GM21360 (cell line): ENCODE measurements around the gene ITPR1.
A peak's percentile ranks its signal among the peaks of the same experiment; 100 is the strongest.

Experiments used
- ATAC-seq: cut with Tn5 transposase; IDR thresholded peaks from one replicate; pipeline ENCODE4 v1.9.1; 2021; ENCODE audit warnings: mild to moderate bottlenecking, moderate library complexity; ENCODE audit not compliant: unreplicated experiment

Gene ITPR1

DNA sequence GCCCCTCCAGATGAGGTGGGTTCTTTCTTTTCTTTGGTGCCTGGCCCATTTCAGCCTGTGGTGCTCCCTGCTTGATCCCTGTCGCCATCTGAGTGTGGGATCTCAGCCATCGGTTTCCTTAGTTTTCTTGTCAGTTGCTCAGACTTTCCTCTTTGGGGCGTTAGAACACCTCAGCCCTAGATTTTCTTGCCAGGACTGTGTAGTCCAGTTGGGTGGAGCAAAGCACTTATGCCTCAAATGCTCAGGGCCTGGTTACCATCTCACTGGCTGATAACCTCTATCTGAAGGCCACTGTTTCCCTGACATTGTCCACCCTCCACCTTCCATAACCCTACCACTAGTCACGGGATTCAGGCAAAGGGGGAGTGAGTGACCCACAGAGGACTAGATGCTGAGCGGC, 277.4 kb downstream of the ITPR1 start:
- ATAC-seq: no peak

DNA sequence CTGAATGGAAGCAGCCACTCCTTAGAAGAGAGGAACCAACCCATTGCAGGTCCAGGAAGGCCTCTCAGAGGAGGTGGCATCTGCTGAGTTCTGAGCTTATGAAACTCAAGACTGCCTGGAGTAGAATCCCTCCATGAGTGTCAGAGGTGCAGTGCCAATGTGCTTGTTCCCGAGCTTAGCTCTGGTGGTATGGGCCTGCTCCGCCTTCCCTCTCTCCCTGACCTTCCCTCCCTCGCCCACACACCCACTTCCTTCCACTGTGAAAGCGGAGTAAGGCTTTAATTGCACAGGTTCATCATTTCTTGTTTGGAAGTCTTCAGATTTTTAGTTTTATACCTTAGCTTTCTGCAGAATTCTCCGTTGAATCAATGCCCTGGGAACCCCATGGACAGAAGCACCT, 278.1 kb downstream of the ITPR1 start:
- no peak for ATAC-seq

DNA sequence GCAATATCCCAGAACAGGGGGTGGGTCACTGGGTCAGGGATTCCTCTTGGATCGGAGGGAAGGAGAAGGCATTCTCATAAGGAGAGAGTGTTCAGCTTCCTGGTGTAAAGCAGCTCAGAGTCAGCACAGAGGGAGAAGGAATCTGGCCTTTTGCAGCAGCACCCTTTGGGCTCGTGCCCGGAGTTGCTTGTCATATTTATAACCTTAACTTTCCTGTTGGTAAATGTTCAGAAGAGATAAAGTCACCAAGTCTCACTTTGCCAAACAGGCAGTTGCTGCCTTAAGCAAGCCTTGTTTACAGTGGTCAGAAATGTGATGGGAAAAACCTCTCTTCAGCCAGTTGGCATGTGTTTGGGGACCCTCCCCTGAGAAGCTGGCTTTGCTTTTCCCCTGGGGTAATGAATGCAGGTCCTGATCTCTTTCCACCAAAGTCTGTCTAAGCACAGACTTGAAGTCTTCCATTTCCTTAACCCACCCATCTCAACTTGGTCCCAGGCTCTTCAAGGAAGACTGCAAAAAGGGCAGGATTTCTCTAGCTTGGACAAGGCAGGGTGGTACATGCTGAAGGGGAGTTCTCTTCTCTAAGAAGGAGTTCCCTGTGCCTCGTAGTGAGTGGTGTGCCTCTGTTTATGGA, 279.1 kb downstream of the ITPR1 start:
- no peak for ATAC-seq

- ATAC-seq: no peak
Observed at GRCh38 chr3:4772858-4773257, 279.7 kb downstream of the ITPR1 start.

GRCh38 chr3:4773583-4773982, 280.4 kb downstream of the ITPR1 start:
- ATAC-seq: no peak

DNA sequence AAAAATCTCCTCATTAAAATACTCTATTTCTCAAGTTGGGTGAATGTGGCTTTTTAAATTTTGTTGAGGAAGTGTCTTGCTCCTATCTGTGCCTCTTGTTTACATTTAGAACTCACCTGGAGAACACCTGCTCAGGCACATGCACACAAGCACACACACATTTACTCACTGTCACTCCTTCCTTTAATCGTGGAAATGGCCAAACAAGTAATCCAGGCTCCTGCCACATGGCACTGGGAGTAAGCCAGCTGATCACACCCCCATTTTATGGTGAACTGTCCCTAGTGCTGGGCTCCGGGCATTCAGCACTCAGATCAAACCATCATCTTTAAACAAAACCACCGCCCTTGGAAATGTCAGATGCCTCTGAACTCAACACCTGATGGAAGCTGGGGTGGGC, 281.4 kb downstream of the ITPR1 start:
- ATAC-seq: no peak

- ATAC-seq: peak; percentile 39
Observed at GRCh38 chr3:4776399-4776979, 283.3 kb downstream of the ITPR1 start.

DNA sequence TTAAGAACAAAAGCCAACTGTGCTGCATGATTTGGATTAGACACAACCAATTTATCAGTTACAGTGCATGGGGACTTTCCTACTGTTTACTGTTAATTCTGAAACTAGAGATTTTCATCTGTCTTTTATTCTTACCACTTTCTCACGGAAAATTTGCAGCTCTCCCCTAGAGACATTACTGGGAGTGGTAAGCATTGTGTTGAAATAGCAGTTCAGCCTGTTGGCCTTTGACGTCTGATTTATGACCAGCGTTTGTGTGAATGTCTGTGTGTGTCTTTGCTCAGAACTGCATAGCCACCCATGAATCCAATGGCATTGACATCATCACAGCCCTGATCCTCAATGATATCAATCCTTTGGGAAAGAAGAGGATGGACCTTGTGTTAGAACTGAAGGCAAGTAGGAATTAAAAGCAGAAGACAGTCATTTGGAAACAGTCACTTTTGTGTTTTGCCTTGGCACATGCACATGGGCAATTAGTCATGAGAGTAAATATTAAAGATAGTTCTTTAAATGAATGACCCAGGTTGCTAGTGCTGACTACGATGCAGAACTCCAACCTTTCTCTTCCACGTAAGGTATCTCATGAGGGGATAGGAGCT, 283.9 kb downstream of the ITPR1 start:
- peak; percentile 84 for ATAC-seq

DNA sequence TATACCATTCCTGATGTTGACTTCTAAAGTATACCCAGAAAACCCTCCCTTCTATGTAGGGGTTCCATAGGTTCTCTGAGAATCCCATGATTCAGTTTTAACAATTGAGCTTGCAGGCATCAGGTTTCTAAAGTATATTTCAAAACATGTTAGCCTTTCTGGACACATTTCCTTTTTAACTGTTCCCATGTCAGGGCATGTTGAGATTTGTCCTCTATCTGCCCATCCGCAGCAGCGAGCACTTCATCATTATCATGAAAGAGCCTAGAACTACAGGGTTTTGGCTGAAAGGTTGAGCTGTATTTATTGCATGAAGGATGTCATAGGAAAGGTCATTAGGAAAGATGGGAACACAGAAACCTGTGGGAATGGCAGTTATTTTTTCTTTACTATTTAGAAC, 285.0 kb downstream of the ITPR1 start:
- no peak for ATAC-seq

GRCh38 chr3:4778740-4779139, 285.6 kb downstream of the ITPR1 start:
- ATAC-seq: no peak

DNA sequence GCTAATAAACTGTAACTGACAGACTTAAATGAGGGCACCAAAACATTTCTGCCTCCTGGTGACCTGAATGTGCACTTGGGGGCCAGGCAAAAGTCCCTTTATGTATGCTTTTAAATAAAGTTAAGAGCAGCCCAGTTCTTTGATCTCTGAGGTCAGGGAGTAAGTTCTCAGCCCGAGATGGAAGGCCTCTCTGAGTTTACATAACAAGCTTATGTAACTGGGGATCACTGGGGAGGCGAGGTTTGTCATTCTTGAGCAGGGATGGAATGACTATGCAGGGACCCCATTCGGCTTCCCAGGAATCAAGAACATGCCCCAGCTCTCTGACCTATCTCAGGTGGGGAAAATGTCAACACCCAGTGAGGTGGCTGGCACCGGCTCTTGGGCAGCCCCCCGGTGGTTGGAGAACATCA, 287.4 kb downstream of the ITPR1 start:
- ATAC-seq: no peak

GRCh38 chr3:4782095-4782494, 288.9 kb downstream of the ITPR1 start:
- no peak for ATAC-seq

DNA sequence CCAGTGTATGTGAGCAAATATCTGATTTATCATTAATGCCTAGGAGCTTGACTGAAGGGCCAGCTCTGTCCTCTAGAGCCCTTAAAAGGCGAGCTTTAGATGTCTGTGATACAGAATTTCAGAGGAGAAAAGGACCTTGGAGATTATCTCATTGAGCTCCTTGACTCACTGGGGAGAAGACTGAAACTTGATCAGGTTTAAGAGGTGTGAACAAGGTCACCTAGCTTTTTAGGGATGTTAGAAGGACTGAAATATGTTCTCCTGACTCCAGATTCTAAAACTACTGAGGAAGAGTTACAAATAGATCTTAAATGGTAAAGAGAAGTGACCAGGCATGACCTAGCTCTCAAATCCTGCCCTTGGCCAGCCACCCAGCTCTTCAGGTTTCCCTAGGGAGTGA, 292.4 kb downstream of the ITPR1 start:
- ATAC-seq: no peak

GRCh38 chr3:4786431-4786830, 293.3 kb downstream of the ITPR1 start:
- no peak for ATAC-seq

DNA sequence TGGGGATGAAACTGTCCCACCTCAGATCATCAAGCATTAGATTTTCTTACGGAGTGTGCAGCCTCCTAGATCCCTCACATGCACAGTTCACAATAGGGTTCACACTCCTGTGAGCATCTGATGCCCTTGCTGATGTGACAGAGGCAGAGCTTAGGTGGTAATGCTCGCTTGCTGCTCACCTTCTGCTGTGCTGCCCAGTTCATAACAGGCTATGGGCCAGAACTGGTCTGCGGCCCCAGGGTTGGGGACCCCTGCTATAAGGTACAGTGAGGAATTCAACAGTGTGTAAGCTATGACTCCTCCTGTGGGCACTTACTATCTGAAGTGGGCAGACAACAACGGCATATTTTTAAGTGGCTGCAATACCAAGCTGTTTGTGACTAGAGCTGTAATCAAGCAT, 298.2 kb downstream of the ITPR1 start:
- no peak for ATAC-seq

DNA sequence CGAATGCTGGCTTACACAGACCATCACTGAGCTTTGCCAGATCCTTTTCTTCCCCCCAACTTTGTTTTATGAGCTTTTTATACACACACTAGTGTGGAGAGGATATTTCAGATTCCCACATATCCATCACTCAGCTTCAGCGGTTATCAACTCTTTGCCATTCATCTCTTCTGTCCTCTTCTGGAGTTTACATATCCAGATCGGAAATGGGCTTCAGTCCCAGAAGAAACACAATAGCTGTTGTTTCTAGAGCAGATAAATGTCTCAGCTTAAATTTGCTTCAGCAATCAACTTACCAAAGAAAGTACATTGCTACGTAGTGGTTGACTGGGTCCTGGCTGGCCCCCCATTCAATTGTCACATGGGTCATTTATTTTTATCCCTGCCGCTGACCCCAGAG, 300.2 kb downstream of the ITPR1 start:
- ATAC-seq: no peak

GRCh38 chr3:4794331-4794730, 301.2 kb downstream of the ITPR1 start:
- no peak for ATAC-seq

GRCh38 chr3:4794798-4795197, 301.6 kb downstream of the ITPR1 start:
- ATAC-seq: no peak

DNA sequence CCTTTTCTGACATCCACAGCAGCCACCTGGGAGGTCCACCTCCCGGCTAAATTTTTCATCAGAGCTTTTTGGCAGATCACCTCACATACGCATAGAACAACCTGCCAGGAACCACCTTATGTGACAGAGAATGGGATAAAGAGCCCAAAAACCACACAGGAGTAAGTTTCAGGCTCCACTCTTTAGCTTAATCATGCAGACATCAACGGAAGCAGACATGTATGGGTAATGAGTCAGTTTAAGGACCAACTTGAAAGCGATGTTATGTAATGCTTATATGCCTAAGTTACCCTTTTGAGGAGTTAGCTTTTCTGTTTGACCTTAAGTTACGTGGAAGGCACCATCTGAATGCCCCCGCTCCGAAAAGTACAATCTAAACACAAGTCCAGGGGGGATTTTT, 302.8 kb downstream of the ITPR1 start:
- no peak for ATAC-seq

DNA sequence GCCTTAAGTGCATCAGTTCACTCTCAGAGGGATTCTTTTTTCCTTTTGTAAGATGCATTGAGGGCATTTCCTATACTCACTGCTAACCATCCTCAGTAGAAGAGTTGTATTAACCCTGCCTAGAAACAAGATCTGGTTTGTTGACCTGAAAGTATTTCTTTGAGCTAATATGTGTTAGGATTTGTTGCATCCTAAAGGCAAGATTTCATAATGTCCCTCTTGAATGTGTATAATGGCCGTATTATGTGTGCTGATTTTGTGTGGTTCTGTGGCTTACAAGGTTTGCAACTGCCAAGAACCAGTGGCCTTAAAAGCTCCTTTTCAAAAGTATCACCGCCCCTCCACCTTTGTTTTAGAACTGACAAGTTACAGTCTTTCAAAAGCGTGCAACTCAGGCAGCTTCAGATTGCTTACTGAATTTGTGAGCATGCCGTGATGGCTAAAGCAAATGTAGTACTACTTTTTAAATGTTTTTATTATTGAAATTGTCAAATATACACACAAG, 304.1 kb downstream of the ITPR1 start:
- no peak for ATAC-seq

GRCh38 chr3:4799266-4800256, 306.4 kb downstream of the ITPR1 start:
- no peak for ATAC-seq
